DMS 273 (cell line): ENCODE measurements around the gene ADGRL2.
A peak's percentile ranks its signal among the peaks of the same experiment; 100 is the strongest.

Experiments used
- DNase-seq: peaks from one replicate; lab custom pipeline; 2025; ENCODE audit not compliant: unreplicated experiment; lab: John Stamatoyannopoulos, UW

Gene ADGRL2

GRCh38 chr1:81805537-81806431 is 5.0 kb downstream of the ADGRL2 start:
- no peak for DNase-seq

GRCh38 chr1:81806432-81806770 is 5.7 kb downstream of the ADGRL2 start:
- no peak for DNase-seq

- DNase-seq = no peak
Observed at GRCh38 chr1:81808760-81809159, 8.0 kb downstream of the ADGRL2 start.

GRCh38 chr1:81809808-81810207 is 9.1 kb downstream of the ADGRL2 start:
- no peak for DNase-seq

- DNase-seq = peak; percentile 2
Observed at GRCh38 chr1:81811757-81812371, 11.1 kb downstream of the ADGRL2 start.

GRCh38 chr1:81812712-81813111 is 12.0 kb downstream of the ADGRL2 start:
- DNase-seq = no peak

- no peak for DNase-seq
Observed at GRCh38 chr1:81813691-81814090, 13.0 kb downstream of the ADGRL2 start.

GRCh38 chr1:81819613-81820012 is 18.9 kb downstream of the ADGRL2 start:
- no peak for DNase-seq

GRCh38 chr1:81820765-81821164 is 20.0 kb downstream of the ADGRL2 start:
- DNase-seq = no peak

- no peak for DNase-seq
Observed at GRCh38 chr1:81823082-81823481, 22.3 kb downstream of the ADGRL2 start.

GRCh38 chr1:81824759-81825158 is 24.0 kb downstream of the ADGRL2 start:
- no peak for DNase-seq

GRCh38 chr1:81827942-81828341 is 27.2 kb downstream of the ADGRL2 start:
- DNase-seq = no peak

- no peak for DNase-seq
Observed at GRCh38 chr1:81832573-81832972, 31.8 kb downstream of the ADGRL2 start.

GRCh38 chr1:81833722-81834121 is 33.0 kb downstream of the ADGRL2 start:
- no peak for DNase-seq

- no peak for DNase-seq
Observed at GRCh38 chr1:81834268-81834667, 33.5 kb downstream of the ADGRL2 start.

GRCh38 chr1:81834921-81835698 is 34.4 kb downstream of the ADGRL2 start:
- DNase-seq = no peak

GRCh38 chr1:81836007-81836626 is 35.4 kb downstream of the ADGRL2 start:
- no peak for DNase-seq

GRCh38 chr1:81838600-81839218 is 38.0 kb downstream of the ADGRL2 start:
- DNase-seq = no peak

- DNase-seq = no peak
Observed at GRCh38 chr1:81840805-81841204, 40.1 kb downstream of the ADGRL2 start.

- DNase-seq = no peak
Observed at GRCh38 chr1:81841795-81842194, 41.1 kb downstream of the ADGRL2 start.

GRCh38 chr1:81844477-81844876 is 43.7 kb downstream of the ADGRL2 start:
- no peak for DNase-seq
